GM13976 (cell line): ENCODE measurements around the gene RTF1.

Experiments
- DNase-seq: peaks from one replicate; pipeline ENCODE4 v3.0.0; 2012; ENCODE audit warnings: low spot score
- CTCF ChIP-seq: IDR thresholded peaks from 2 replicates; pipeline ENCODE4 v1.5.1; 2012; ENCODE audit warnings: borderline replicate concordance, mild to moderate bottlenecking; ENCODE audit not compliant: insufficient read depth; ENCODE audit errors: extremely low read depth, missing control alignments, control extremely low read depth
- in situ Hi-C: fragments of 300-500 bp; cut with MboI; formaldehyde crosslinking; loops from one replicate; pipeline ENCODE4 v1.12.0; 2022; ENCODE audit warnings: low sequenced_read_pairs, mixed read lengths, inconsistent platforms; ENCODE audit not compliant: unreplicated experiment

The RTF1 gene

GRCh38 chr15:41487381-41487780, 70.5 kb downstream of the RTF1 start:
- no peak for DNase-seq
- TF ChIP-seq CTCF = no peak
- in situ Hi-C loops = no loop called here

GRCh38 chr15:41487802-41488201, 70.9 kb downstream of the RTF1 start:
- in situ Hi-C loops = no loop called here
- DNase-seq = no peak
- TF ChIP-seq CTCF = no peak

GRCh38 chr15:41489641-41490040, 72.7 kb downstream of the RTF1 start:
- DNase-seq = no peak
- no peak for TF ChIP-seq CTCF

GRCh38 chr15:41490355-41490754, 73.5 kb downstream of the RTF1 start:
- peak; percentile 73 for DNase-seq
- in situ Hi-C loops = no loop called here

More at GRCh38 chr15:41489641-41490040, 72.7 kb downstream of the RTF1 start:
- in situ Hi-C loops = no loop called here

GRCh38 chr15:41491889-41492288, 75.0 kb downstream of the RTF1 start:
- no peak for DNase-seq
- TF ChIP-seq CTCF = no peak
- in situ Hi-C loops = no loop called here

More at GRCh38 chr15:41490355-41490754, 73.5 kb downstream of the RTF1 start:
- no peak for TF ChIP-seq CTCF

GRCh38 chr15:41492597-41493204, 75.8 kb downstream of the RTF1 start:
- TF ChIP-seq CTCF = no peak
- in situ Hi-C loops = no loop called here
- DNase-seq = no peak
